Stimulated activated effector memory CD8-positive, alpha-beta T cell treated with anti-CD3 and anti-CD28 coated beads, Interleukin-12 subunit alpha, Interleukin-12 subunit beta, amount 100 ng/mL, for 72 hours (primary cell): ENCODE measurements around the gene DNAJB7.
A peak's percentile ranks its signal among the peaks of the same experiment; 100 is the strongest.
"Not testable (repeated sequence)": the region's sequence is repeated elsewhere in the genome, so short reads cannot be mapped to it uniquely, and the experiment has no call there.

Source experiments
- ATAC-seq: fragments of 150-1000 bp; cut with Tn5 transposase; 2 replicates; pipeline ENCODE4 v1.10.0; 2021
- DNase-seq, 2 donors: peaks; one replicate each; pipeline ENCODE4 v3.0.0; 2021 to 2022; ENCODE audit warnings: low spot score in 2 of 2
- H3K27ac Mint-ChIP-seq: one replicate; pipeline ENCODE4 v1.8.0; 2022; ENCODE audit warnings: mild to moderate bottlenecking, mixed read lengths
- H3K36me3 Mint-ChIP-seq: one replicate; pipeline ENCODE4 v1.8.0; 2022; ENCODE audit warnings: mild to moderate bottlenecking, mixed read lengths
- H3K4me1 Mint-ChIP-seq: one replicate; pipeline ENCODE4 v1.8.0; 2022; ENCODE audit warnings: mixed read lengths
- H3K4me3 Mint-ChIP-seq: one replicate; pipeline ENCODE4 v1.8.0; 2022; ENCODE audit warnings: mild to moderate bottlenecking, mixed read lengths
- H3K9me3 Mint-ChIP-seq: one replicate; pipeline ENCODE4 v1.8.0; 2022; ENCODE audit warnings: mixed read lengths

Gene DNAJB7

DNA sequence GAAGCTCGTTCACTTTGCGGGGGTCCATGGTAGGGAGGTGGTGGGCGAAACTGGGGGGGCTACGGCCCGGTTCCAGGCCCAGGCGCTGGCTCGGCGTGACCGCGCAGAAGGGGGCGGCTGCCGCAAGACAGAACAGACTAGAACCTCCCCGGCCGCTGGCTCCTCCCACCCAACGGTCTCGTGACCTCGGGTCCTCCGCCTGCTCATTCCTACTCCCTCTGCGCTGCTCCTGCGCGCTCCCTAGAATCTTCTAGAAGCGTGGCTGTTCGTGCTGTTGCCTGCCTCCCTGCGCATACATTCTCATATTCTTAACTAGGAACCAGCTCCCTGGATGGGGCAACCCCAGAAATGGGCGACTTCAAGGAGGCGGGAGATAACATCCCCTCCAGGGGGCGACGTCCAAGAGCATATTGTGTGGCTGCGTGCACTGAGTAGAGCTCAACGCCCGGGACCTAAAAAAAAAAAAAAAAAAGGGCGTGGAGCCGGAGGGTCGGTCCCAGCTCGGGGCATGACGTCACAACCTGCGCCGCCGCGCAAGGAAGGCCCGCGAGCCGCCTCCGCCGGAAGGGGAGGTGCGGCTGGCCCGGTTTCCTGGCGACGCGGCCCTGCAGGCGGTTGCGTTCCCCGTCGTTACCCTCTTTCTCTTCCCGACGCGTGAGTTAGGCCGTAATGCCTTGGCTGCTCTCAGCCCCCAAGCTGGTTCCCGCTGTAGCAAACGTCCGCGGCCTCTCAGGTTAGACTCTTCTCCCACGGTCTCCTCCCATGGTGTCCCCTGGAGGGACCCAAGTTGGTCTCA lies 5.2 kb downstream of the DNAJB7 start, which contains the start of the genes ST13 and XPNPEP3:
ST13 (minus strand) TSS at position 127 of the 796 bp plus-strand sequence; CDS start at position 28, 99 bp downstream.
XPNPEP3 (plus strand) TSS at position 636 of the 796 bp plus-strand sequence; CDS start at position 670, 34 bp downstream.
- Mint-ChIP-seq H3K27ac (peak within 1 kb of the TSS; percentile 100), H3K36me3 (peaks cover 69% of the 10 kb centered on the region), H3K4me3 (peak within 1 kb of the TSS; percentile 97), H3K4me1 (peaks cover 28% of the 10 kb centered on the region), H3K9me3 (no peaks in the 10 kb centered on the region)
- ATAC-seq = peak; percentile 95
- peak; percentile 98 for DNase-seq

DNA sequence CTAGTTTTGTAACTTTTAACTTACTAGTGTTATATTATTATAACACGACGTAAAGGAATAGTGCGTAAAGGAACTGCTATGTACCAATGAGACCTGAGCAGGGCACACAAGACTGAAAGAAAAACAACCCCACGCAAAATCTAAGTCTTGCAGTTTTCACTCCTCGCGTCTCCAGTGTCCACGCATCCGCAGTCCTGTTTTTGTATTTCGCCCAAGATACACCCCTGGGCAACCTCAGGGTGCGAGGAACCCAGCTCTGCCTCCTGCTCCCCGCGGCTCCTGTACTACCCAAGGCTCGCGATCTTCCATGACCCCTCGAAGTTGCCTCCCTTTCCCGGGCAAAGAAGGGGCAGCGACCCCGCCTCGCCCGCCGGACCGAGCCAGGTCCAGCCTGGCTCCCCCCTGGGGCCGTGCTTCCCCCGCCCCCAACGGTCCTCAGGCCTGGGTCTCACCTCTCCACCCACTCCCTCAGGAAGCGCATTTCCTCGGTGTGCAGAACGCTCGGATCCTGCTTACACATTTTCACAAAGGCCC lies 5.9 kb downstream of the DNAJB7 start:
- H3K4me3 Mint-ChIP-seq = peak overlapping the region; percentile 97
- H3K27ac Mint-ChIP-seq = peak overlapping the region; percentile 100
- peaks cover 33% of the 10 kb centered on the region for H3K4me1 Mint-ChIP-seq
- H3K9me3 Mint-ChIP-seq = no peaks in the 10 kb centered on the region
- ATAC-seq = peak; percentile 31
- DNase-seq = no peak
- peaks cover 69% of the 10 kb centered on the region for H3K36me3 Mint-ChIP-seq

DNA sequence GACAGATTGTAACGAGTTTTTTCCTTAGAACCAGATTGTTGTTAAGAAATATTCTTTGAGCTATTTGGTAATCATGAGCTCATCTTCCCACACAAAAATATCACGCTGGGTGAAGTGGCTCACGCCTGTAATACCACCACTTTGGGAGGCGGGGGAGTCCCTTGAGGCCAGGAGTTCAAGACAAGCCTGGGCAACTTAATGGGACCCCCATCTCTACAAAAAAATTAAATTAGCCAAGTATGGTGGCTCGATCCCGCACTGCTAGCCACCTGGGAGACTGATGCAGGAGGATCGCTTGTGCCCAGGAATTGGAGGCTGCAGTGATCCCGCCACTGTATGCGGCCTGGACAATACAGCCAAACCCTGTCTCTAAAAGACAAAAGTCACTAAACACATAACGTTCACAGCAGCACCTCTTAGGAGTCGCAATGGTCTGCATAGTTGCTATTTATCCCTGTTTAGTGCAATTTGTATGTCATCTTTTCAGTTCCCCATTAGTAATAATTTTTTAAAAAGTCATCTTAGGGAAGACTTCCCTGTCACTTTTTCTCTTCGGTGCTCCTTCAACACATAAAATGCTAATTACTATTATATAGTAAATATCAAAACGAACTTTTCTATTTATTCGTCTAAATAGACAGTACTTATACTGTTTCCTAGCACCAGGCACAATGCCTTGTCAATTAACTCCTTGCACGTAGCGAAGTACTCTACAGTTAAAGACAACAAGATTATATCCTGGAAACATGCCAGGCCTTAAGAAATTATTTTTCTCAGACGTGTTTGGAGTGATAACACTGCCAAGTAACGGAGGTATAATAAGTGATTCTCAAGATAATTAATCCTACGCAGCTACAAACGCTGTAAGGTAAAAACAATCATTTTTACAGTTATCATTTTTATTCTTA lies 6.6 kb downstream of the DNAJB7 start:
- H3K9me3 Mint-ChIP-seq = no peaks in the 10 kb centered on the region
- ATAC-seq (no peak), DNase-seq (no peak)
- H3K36me3 Mint-ChIP-seq = peaks cover 70% of the 10 kb centered on the region
- peaks cover 34% of the 10 kb centered on the region for H3K4me1 Mint-ChIP-seq
- H3K27ac Mint-ChIP-seq = peak overlapping the region; percentile 100
- peak overlapping the region; percentile 97 for H3K4me3 Mint-ChIP-seq

DNA sequence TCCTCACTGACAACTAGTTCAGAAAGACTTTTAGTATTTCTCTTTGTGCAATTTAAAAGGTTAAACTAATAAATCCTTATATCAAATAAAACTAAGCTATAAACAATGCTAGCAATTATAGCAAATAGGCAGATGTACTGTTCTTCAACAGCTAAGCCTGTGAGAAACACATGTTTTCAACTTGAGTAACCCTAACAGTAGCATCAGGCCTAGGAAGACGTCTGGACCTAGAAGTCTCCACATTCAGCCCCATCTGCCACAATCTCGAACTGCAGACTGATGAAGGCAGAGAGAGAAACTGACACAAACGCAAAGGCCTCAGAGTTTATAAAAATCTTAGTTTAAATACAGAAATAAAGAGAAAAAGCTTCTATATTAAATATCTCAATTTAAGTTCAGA lies 8.0 kb downstream of the DNAJB7 start:
- Mint-ChIP-seq H3K36me3 (peaks cover 71% of the 10 kb centered on the region), H3K4me1 (peaks cover 31% of the 10 kb centered on the region), H3K27ac (peak overlapping the region; percentile 79), H3K4me3 (peak overlapping the region; percentile 97), H3K9me3 (no peaks in the 10 kb centered on the region)
- DNase-seq (no peak), ATAC-seq (no peak)

DNA sequence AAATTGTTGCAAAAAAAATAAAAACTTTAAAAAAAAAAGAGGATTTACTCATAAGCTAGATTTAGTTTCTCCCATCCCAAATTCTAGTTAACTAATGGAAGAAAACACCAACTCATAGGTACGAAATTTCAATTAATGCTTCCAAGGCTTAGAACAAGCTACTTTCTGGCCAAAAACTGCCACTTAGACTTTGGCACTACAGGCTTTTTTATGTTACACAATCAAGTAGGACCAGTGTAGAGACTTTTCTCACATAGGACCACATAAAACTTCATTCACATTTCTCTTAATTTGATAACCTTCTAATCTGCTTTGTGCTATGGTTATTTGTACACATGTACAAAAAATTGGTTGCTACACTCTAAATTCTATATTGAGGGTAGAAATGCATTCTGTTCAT lies 8.6 kb downstream of the DNAJB7 start:
- Mint-ChIP-seq H3K4me3 (peak overlapping the region; percentile 97), H3K9me3 (no peaks in the 10 kb centered on the region), H3K36me3 (peaks cover 76% of the 10 kb centered on the region), H3K4me1 (peaks cover 29% of the 10 kb centered on the region), H3K27ac (peak overlapping the region; percentile 79)
- ATAC-seq (no peak), DNase-seq (no peak)

DNA sequence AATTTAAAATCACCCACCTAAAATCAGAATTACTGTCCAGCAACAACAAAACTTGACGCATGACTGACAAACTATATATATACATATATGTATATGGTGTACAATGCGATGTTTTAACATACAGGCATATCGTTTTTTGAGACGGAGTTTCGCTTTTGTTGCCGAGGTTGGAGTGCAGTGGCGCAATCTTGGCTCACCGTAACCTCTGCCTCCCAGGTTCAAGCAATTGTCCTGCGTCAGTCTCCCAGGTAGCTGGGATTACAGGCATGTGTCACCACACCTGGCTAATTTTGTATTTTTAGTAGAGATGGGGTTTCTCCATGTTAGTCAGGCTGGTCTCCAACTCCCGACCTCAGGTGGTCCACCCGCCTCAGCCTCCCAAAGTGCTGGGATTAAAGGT lies 16.1 kb downstream of the DNAJB7 start:
- DNase-seq, H3K9me3 Mint-ChIP-seq, H3K4me3 Mint-ChIP-seq, ATAC-seq, H3K27ac Mint-ChIP-seq: not testable (repeated sequence)
- H3K4me1 Mint-ChIP-seq = peaks cover 17% of the 10 kb centered on the region
- H3K36me3 Mint-ChIP-seq = peaks cover 100% of the 10 kb centered on the region

DNA sequence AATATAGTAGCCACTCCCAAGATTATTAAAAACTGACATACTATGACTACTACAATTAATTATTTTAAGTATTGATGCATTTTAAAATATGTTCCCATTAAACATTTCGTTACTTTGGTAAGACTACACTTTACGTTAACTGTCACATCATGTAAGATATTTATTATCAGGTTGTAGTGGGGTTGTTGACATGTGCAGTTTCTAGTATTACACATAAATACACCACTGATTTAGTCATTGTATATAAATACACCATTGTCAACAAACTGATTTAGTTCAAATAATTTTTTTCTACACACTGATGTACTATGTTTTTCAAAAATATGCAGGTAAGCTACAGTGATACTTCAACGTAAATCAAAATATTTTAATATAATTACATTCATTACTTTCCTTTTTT lies 17.0 kb downstream of the DNAJB7 start:
- peaks cover 17% of the 10 kb centered on the region for H3K4me1 Mint-ChIP-seq
- DNase-seq (no peak), ATAC-seq (no peak)
- H3K9me3 Mint-ChIP-seq = no peaks in the 10 kb centered on the region
- peaks cover 100% of the 10 kb centered on the region for H3K36me3 Mint-ChIP-seq
- H3K4me3 Mint-ChIP-seq = no peak overlapping the region
- no peak overlapping the region for H3K27ac Mint-ChIP-seq

DNA sequence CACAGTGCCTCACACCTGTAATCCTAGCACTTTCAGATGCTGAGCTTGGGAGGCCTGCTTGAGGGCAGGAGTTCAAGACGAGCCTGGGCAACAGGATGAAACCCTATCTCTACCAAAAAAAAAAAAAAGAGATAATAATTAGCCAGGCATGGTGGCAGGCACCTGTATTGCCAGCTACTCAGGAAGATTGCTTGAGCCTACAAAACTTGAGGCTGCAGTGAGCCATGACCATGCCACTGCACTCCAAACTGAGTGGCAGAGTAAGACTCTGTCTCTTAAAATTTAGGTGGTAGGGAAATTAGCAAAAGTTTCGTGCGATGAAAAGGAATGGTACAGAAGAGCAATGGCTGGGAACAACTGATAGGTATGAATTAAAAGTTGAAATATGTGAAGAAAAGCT lies 23.4 kb downstream of the DNAJB7 start:
- H3K4me1 Mint-ChIP-seq = peaks cover 16% of the 10 kb centered on the region
- H3K9me3 Mint-ChIP-seq = no peaks in the 10 kb centered on the region
- no peak for DNase-seq
- no peak for ATAC-seq
- no peak overlapping the region for H3K27ac Mint-ChIP-seq
- H3K4me3 Mint-ChIP-seq = no peak overlapping the region
- peaks cover 100% of the 10 kb centered on the region for H3K36me3 Mint-ChIP-seq

DNA sequence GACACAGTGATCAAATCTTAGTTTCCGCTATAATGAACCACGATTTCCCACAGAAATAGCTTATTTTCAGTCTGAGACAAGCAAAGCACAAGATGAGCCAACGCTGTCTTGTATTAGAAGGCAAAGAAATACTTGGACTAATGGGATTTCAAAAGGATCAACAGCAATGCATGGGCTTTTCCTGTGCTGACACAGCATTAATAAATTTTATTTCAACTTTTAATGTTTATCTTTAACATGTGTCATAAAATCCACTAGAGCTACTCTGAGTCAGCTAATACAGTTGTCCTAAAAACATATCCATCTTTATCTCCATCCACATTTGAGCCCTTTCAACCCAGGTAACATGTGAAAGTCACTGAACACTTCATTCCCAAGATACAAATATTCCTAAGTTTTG lies 27.3 kb downstream of the DNAJB7 start:
- H3K27ac Mint-ChIP-seq = no peak overlapping the region
- H3K4me3 Mint-ChIP-seq = no peak overlapping the region
- DNase-seq (no peak), ATAC-seq (no peak)
- no peaks in the 10 kb centered on the region for H3K9me3 Mint-ChIP-seq
- no peaks in the 10 kb centered on the region for H3K4me1 Mint-ChIP-seq
- peaks cover 100% of the 10 kb centered on the region for H3K36me3 Mint-ChIP-seq

DNA sequence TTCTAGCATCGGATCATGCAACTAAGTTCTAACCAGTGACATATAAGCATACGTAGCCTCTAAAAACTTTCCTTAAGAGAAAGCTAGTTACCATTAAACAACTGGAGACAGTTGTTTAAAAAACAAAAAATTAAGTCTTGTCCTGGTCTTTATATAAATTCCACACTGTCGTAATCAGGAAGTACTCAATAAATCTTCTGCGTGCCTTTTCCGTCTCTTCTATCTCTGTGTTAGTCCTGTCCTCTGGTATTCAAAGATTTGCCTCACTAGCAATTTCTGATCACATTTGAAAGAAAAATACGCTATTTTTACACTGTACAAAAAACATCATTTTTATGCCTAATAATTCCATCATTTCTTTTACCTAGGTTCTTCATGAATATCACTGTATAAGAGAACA lies 32.8 kb downstream of the DNAJB7 start:
- Mint-ChIP-seq H3K4me1 (no peaks in the 10 kb centered on the region), H3K4me3 (no peak overlapping the region), H3K9me3 (no peaks in the 10 kb centered on the region), H3K27ac (no peak overlapping the region), H3K36me3 (peaks cover 100% of the 10 kb centered on the region)
- DNase-seq = no peak
- no peak for ATAC-seq

DNA sequence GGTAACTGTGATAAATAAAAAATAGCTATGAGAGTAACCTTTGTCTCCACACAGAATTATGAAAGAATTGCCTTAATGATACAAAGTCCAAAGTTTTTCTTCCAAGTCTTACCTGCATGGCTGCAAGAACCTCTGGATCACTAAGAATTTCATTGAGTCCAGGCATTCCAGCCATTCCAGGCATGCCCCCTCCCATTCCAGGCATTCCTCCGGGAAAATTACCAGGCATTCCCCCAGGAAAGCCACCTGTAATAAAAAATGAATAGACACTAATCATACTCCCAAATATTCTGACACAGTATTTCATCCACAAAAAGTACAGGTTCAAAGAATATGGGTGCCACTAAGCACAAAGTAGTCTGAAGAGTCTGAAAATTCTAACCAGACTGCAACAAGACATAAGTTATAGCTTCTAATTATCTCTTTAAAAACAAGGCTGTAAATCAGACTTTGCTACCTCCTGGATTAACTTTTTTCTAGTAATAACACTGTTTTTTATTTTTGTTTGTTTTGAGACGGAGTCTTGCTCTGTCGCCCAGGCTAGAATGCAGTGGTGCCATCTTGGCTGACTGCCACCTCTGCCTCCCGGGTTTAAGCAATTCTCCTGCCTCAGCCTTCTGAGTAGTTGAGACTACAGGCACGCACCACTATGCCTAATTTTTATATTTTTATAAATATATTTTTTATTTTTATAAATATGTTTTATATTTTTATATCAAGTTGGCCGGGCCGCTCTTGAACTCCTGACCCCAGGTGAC lies 34.8 kb downstream of the DNAJB7 start:
- Mint-ChIP-seq H3K9me3 (no peaks in the 10 kb centered on the region), H3K36me3 (peaks cover 93% of the 10 kb centered on the region), H3K27ac (no peak overlapping the region), H3K4me3 (no peak overlapping the region), H3K4me1 (no peaks in the 10 kb centered on the region)
- ATAC-seq (no peak), DNase-seq (no peak)

DNA sequence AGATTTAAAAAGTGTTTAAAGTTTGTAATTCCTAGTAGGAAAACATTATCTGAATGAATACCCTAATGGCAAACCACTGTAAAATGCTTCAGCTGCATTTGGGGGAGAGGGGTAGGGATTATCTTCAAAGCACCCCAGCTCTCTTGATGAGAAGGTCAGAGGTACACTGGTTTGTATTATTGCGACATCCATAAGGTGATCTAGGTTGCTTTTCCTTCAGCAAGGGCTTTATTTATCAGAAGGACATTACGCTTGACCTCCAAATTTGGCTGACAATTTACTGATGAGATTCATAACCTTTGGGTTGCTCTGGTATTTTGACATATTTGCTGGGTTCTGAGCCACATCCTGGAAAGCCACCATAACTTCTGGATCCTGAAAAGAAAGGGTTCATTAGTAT lies 35.6 kb downstream of the DNAJB7 start:
- not testable (repeated sequence) for DNase-seq, H3K27ac Mint-ChIP-seq, H3K4me3 Mint-ChIP-seq, H3K9me3 Mint-ChIP-seq, ATAC-seq, H3K4me1 Mint-ChIP-seq
- peaks cover 84% of the 10 kb centered on the region for H3K36me3 Mint-ChIP-seq

DNA sequence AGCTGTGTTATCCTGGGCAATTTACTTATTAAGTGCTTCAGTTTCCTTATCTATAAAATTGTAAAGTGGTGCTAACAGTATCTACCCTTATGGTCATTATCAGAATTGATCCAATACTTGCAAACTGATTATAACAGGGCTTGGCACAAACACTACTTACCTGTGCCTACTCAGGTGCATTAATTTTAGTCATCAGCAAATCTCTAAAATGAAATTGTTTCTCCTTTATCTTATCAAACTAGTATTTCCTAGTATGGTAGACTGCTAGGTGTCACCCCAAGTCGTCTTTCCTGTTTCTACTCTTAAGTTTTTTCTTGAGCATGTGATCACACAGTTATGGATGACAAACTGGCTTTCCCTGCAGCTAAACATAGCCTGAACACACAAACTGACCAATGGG lies 38.5 kb downstream of the DNAJB7 start:
- H3K27ac Mint-ChIP-seq = no peak overlapping the region
- H3K9me3 Mint-ChIP-seq = no peaks in the 10 kb centered on the region
- no peak overlapping the region for H3K4me3 Mint-ChIP-seq
- no peak for DNase-seq
- peaks cover 11% of the 10 kb centered on the region for H3K4me1 Mint-ChIP-seq
- ATAC-seq = no peak
- peaks cover 56% of the 10 kb centered on the region for H3K36me3 Mint-ChIP-seq

DNA sequence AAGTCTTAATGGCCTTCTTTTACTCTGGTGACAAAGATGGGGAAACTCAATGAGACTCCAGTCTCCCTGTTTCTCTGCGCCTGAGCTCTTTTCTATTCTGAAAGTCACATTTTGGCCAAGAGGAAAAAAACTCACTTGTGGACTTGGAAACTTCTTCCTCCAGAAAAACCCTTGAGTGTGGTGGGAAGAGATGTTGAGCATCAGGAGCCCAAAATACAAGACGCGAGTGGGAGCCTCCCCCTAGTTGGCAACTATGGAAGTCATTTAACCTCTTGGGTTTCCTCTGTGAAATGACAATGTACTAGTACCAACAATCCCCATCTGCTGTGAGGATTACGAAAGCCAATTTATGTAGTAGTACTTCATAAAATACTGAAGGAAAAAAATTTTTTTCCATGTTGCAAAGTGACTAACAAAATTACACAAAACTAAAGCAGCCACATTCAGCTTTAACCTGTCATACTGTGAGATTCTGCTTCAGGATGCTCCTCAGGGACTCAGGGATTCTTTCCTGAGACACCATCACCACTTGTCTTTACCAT lies 42.2 kb downstream of the DNAJB7 start:
- Mint-ChIP-seq H3K9me3 (no peaks in the 10 kb centered on the region), H3K4me1 (peaks cover 33% of the 10 kb centered on the region), H3K36me3 (peaks cover 33% of the 10 kb centered on the region), H3K27ac (peak overlapping the region; percentile 95), H3K4me3 (peak overlapping the region; percentile 96)
- DNase-seq = no peak
- no peak for ATAC-seq
